Activated naive CD4-positive, alpha-beta T cell treated with anti-CD3 and anti-CD28 coated beads, Interleukin-2, amount 10 ng/mL, durations not matched to agents 7 days and 5 days (primary cell): ENCODE measurements around the gene TNRC6C.
"Not testable (repeated sequence)": the region's sequence is repeated elsewhere in the genome, so short reads cannot be mapped to it uniquely, and the experiment has no call there.

Experiments
- CTCF ChIA-PET: fragments of 350-600 bp; sonication (Branson Sonifier 250); formaldehyde crosslinking; loops from one replicate; lab custom pipeline; 2021; ENCODE audit warnings: antibody characterized with exemption; lab: Charles Lee
- DNase-seq: peaks from one replicate; pipeline ENCODE4 v3.0.0-alpha.2; 2020
- H3K27ac Mint-ChIP-seq: one replicate; pipeline ENCODE4 v1.8.0; 2021; ENCODE audit warnings: mild to moderate bottlenecking, moderate library complexity, mixed read lengths
- H3K27me3 Mint-ChIP-seq: one replicate; pipeline ENCODE4 v1.8.0; 2021; ENCODE audit warnings: mild to moderate bottlenecking, mixed read lengths
- H3K36me3 Mint-ChIP-seq: one replicate; pipeline ENCODE4 v1.8.0; 2021; ENCODE audit warnings: mixed read lengths
- H3K4me1 Mint-ChIP-seq: one replicate; pipeline ENCODE4 v1.8.0; 2021; ENCODE audit warnings: mixed read lengths
- H3K4me3 Mint-ChIP-seq: one replicate; pipeline ENCODE4 v1.8.0; 2021; ENCODE audit warnings: mild to moderate bottlenecking, moderate library complexity, mixed read lengths
- H3K9me3 Mint-ChIP-seq: one replicate; pipeline ENCODE4 v1.8.0; 2021; ENCODE audit warnings: mixed read lengths

The TNRC6C gene

DNA sequence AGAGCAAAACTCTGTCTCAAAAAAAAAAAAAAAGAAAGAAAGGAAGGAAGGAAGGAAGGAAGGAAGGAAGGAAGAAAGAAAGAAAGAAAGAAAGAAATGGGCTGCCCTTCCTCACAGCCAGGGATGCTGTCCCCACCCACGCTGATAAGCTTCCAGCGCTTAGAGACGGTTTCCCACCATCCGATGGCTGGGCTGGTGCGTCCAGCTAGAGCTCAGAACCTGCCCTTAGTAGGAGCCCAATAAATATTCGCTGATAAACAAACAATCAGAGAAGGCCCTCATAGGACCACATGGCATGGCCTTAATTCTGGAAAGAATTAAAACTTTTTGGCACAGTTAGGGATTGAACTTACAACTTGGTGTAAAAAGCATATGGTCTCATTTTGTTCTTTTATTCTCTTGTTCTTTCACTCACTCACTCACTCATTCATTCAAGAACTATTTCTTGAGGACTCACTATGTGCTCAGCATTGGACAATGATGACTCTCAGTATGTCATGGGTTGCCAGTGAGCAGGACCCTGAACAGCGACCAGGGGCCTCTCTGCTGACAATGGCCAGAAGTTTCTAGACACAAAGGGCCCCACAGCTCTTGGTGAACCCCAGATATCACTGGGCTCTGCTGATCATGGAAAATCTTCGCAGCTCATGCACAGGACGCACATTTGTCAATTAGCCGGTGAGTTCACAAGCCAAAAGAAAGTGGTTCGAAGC lies 32.5 kb upstream of the TNRC6C start:
- Mint-ChIP-seq H3K4me1 (peaks cover 16% of the 10 kb centered on the region), H3K4me3 (no peak overlapping the region), H3K27ac (no peak overlapping the region), H3K36me3 (no peaks in the 10 kb centered on the region), H3K9me3 (no peaks in the 10 kb centered on the region), H3K27me3 (peaks cover 59% of the 10 kb centered on the region)
- no peak for DNase-seq
- CTCF ChIA-PET, result no interaction called here

DNA sequence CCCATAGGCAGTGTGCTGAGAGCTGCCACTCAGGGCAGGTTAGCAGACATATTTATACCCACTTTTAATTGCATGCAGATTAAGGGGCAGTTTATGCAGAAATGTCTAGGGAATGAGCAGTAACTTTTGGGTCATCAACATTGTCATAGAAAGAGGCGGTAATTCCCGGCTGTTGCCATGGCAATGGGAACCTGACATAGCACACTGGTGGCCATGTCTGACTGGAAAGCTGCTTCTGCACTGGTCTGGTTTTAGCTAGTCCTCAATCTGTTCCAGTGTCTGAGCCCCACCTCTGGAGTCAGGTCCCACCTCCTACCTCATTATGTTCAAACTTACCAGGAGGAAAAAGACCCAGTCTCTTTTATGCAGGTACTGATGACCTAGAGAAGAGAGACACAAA lies 31.5 kb upstream of the TNRC6C start:
- Mint-ChIP-seq H3K9me3 (no peaks in the 10 kb centered on the region), H3K4me1 (peaks cover 16% of the 10 kb centered on the region), H3K36me3 (no peaks in the 10 kb centered on the region), H3K27ac (no peak overlapping the region), H3K4me3 (no peak overlapping the region), H3K27me3 (peaks cover 65% of the 10 kb centered on the region)
- DNase-seq, result no peak
- CTCF ChIA-PET, result no interaction called here

DNA sequence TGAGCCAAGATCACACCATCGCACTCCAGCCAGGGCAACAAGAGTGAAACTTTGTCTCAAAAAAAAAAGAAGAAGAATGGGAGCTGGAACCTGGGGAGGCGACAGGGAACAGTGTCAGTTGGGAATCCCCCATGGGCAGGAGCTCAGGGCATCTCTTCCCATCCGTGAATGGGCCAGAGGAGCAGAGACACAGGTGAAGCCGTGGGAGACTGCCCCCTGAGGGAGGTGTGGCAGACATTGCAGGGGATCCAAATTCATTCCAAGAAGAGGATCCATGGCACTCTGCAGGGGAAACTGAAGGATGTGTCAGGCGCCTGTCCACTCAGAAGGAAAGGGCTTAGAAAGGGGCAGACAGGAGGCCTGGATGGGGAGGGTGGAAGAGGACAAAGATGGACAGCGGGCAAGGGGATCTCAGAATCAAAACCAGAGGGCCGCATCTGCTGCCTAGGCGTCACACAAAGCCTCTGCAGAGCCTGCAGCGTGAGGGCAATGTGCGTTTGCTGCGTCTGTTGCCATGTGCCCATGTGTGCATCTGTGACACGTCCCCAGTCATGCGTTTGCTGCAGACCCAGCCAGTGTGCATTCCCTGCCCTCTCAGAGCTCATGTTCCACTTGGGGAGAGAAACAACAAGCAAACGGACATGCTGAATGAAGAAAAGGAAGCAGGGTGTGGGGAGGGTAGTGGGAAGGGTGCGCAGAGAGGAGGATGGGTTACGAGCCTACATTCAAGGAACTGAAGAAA lies 30.6 kb upstream of the TNRC6C start:
- no peak for DNase-seq
- H3K36me3 Mint-ChIP-seq, result no peaks in the 10 kb centered on the region
- no peak overlapping the region for H3K27ac Mint-ChIP-seq
- H3K27me3 Mint-ChIP-seq, result peaks cover 68% of the 10 kb centered on the region
- no peak overlapping the region for H3K4me3 Mint-ChIP-seq
- H3K4me1 Mint-ChIP-seq, result peaks cover 16% of the 10 kb centered on the region
- H3K9me3 Mint-ChIP-seq, result no peaks in the 10 kb centered on the region
- CTCF ChIA-PET, result interaction anchor here (0.8 kb wide), 1 partner anchor 85 kb away, joined by 3 read pairs; no protein-coding TSS in a partner anchor

DNA sequence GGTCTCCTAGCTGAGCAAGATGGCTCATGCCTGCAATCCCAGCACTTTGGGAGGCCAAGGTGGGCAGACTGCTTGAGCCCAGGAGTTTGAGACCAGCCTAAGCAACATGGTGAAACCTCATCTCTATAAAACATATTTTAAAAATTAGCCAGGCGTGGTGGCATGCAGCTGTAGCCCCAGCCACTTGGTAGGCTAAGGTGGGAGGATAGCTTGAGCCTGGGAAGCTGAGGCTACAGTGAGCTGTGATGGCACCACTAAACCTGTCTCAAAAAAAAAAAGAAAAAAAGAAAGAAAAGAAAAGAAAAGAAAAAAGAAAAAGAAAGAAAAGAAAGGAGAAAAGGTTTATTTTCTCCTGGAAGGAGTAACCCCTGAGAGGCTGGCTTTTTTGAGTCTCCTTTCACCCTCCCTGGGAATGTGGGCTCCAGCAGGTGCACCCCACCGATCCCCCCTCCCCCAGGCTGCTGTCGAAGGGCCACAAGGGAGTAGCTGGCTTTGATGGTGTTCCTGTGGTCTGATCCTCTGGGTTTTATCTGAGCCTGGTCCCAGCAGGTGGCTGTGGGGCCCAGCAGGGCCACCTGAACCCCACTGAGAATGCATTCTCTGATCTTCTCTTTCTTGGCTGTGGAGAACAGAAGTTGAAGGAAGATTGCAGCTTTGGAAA lies 29.9 kb upstream of the TNRC6C start:
- Mint-ChIP-seq H3K27me3 (peaks cover 69% of the 10 kb centered on the region), H3K36me3 (no peaks in the 10 kb centered on the region), H3K4me3 (no peak overlapping the region), H3K27ac (no peak overlapping the region), H3K9me3 (no peaks in the 10 kb centered on the region), H3K4me1 (peaks cover 16% of the 10 kb centered on the region)
- CTCF ChIA-PET, result interaction anchor here (0.8 kb wide), 1 partner anchor 85 kb away, joined by 3 read pairs; no protein-coding TSS in a partner anchor
- DNase-seq, result no peak

DNA sequence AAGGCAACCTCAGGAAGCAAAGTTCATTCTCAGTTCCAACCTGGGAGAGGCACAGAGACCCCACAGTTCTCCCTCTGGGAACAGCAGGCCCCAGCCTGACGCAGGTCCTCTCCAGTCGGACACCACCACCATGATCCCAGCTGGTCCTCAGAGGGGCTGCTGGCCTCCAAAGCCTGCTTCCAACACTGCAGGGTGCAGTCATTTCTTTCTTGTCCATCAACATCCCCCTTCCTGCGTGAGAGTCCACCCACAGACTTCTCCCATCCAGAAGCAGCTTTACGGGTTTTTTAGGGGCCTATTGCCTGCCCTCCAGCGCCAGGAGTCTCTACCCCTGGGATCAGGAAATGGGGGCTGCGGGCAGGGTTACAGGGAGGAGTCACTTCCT lies 29.3 kb upstream of the TNRC6C start:
- CTCF ChIA-PET, result interaction anchor here (0.8 kb wide), 1 partner anchor 84 kb away, joined by 3 read pairs; no protein-coding TSS in a partner anchor
- Mint-ChIP-seq H3K27me3 (peaks cover 70% of the 10 kb centered on the region), H3K27ac (no peak overlapping the region), H3K9me3 (no peaks in the 10 kb centered on the region), H3K4me3 (no peak overlapping the region), H3K36me3 (no peaks in the 10 kb centered on the region), H3K4me1 (peaks cover 16% of the 10 kb centered on the region)
- no peak for DNase-seq

DNA sequence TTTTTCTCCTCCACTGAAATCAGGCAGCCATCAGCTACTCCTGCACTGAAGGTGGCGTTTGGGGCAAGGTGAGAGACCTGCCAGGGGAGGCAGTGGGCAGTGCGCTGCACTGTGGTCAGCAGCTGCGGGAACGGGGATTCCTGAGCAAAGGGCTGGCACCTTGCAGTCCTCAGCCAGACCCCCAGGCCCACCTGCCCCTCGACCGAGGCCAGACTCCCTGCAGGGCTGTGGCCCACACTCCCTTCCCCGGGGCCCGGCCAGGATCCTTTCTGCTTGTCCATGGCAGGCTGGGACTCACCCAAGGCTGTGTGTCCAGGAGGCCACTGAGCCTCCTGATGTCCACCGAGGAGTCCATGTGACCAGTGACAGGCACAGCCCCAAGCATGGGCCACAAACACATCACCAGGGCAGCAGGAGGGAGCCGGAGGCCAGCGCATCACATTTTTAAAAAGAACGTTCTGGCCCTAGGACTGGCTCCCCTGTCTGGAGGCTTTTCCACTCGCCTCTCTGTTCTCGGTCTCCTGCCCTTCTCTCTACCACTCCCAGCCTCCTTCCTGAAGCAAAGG lies 28.5 kb upstream of the TNRC6C start:
- Mint-ChIP-seq H3K4me1 (peaks cover 19% of the 10 kb centered on the region), H3K27ac (no peak overlapping the region), H3K27me3 (peaks cover 68% of the 10 kb centered on the region), H3K36me3 (no peaks in the 10 kb centered on the region), H3K9me3 (no peaks in the 10 kb centered on the region), H3K4me3 (no peak overlapping the region)
- CTCF ChIA-PET, result no interaction called here
- DNase-seq, result no peak

DNA sequence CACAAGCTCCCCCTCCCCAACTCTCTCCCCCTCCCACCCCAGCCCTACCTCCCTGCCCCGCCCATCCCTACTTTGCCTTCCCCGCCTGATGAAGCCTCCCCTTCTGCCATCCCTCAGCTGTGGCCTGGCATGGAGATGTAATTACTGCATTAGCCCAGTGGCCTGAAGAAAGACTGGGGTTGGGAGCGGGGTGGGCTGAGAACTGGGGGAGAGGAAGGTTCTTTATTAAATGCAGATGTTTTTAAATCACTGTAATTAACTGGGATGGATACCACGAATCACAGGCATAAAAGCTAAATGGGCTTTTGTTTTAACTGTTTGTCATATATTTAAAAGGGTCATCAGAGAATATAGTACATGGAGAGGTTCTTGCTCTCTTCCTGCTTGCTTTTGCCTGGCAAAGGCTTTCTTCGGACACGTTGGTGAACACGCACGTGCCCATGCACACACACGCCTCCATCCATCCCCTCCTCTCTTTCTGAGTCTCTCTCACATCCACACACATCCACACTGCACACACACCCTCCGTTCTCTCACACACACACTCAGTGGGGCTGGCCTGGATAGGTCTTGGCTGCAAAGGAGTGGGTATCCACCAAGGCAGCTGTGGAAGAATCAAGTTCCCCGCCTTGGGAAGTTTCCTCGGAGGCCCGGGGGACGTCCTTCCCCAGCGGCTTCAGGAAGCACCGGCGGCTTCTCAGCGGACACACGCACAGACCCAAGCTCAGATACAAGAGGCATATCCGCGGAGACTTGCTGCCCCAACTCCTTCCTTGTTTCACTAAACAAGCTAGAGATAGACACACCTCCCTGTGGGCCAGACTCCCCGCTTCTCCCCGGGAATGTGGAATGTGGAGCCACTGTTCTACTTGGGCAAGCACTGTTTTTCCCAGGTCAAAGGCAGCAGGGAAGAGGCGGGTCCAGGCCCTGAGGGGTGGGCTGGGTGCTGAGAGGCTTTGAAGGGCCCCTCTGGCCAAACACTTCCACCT lies 27.4 kb upstream of the TNRC6C start:
- CTCF ChIA-PET, result no interaction called here
- Mint-ChIP-seq H3K27me3 (peaks cover 69% of the 10 kb centered on the region), H3K36me3 (no peaks in the 10 kb centered on the region), H3K9me3 (no peaks in the 10 kb centered on the region), H3K4me3 (no peak overlapping the region), H3K4me1 (peaks cover 28% of the 10 kb centered on the region), H3K27ac (no peak overlapping the region)
- no peak for DNase-seq

DNA sequence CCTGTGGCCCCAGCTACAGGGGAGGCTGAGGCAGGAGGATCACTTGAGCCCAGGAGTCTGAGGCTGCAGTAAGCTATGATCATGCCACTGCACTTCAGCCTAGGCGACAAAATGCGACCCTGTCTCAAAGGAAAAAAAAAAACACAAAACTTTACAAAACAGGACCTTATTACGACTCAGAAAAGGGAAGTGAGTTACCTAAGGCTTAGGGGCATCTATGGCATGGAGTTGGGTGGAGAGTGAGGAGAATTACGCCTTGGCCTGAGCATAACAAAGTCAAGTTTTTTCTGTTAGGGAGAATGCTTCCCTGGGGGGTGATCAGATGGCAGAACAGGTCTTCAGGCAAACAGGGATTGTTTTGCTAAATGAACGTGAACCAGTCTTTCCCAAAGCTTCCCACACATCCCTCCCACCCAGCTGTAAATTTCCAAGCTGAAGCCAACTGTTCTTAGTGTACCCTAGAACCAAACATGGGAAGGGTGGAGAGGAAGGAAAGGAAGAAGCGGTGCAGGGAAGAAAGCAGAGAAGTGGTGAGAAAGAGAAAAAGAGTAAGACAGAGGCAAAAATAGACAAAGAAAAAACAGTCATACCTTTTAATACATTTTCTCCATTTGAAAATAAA lies 24.6 kb upstream of the TNRC6C start:
- no peak for DNase-seq
- Mint-ChIP-seq H3K9me3 (no peaks in the 10 kb centered on the region), H3K27me3 (peaks cover 56% of the 10 kb centered on the region), H3K4me3 (no peak overlapping the region), H3K36me3 (no peaks in the 10 kb centered on the region), H3K27ac (no peak overlapping the region), H3K4me1 (peaks cover 21% of the 10 kb centered on the region)
- CTCF ChIA-PET, result no interaction called here

DNA sequence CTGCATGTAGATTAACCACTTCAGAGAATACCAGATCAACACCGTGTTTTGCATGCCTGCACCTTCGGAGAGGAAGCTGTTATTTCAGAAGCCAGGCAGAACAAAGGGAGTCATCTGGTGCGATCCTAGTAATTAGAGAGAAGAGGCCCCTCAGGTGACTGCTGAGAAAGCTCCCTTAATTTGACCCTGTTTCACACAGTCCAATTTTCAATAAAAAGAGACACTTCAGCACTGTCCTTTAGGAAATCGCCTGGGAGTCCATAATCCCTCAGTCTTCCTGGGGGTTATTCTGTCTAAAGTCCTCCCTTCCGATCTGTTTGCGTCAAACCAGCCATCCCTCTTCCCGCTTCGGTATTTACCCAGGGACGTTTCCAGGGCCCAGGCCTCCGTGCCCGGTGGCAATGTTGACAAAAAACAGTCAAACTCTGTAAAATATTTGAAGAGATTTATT lies 23.4 kb upstream of the TNRC6C start:
- H3K36me3 Mint-ChIP-seq, result no peaks in the 10 kb centered on the region
- CTCF ChIA-PET, result no interaction called here
- H3K27ac Mint-ChIP-seq, result no peak overlapping the region
- peaks cover 12% of the 10 kb centered on the region for H3K4me1 Mint-ChIP-seq
- no peak overlapping the region for H3K4me3 Mint-ChIP-seq
- no peaks in the 10 kb centered on the region for H3K9me3 Mint-ChIP-seq
- DNase-seq, result no peak
- peaks cover 50% of the 10 kb centered on the region for H3K27me3 Mint-ChIP-seq

DNA sequence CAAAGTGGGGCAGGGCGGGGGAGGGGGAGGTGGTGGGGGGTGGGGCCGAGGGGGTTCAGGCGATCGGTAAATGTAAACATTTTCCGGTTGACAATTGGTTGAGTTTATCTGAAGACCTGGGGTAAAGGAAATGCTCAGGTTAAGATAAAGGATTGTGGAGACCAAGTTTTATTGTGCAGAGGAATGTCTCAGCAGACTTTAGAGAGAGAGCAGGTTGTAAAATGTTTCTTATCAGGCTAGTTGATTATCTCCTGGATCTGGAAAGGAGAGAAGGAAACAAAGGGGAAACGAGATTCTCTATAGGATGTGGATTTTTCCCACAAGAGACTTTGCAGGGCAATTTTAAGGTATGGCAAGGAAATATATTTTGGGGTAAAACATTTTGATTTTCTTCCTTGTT lies 22.8 kb upstream of the TNRC6C start:
- H3K9me3 Mint-ChIP-seq, H3K4me3 Mint-ChIP-seq, H3K27ac Mint-ChIP-seq, DNase-seq, H3K36me3 Mint-ChIP-seq, CTCF ChIA-PET: not testable (repeated sequence)
- peaks cover 50% of the 10 kb centered on the region for H3K27me3 Mint-ChIP-seq
- peaks cover 12% of the 10 kb centered on the region for H3K4me1 Mint-ChIP-seq

DNA sequence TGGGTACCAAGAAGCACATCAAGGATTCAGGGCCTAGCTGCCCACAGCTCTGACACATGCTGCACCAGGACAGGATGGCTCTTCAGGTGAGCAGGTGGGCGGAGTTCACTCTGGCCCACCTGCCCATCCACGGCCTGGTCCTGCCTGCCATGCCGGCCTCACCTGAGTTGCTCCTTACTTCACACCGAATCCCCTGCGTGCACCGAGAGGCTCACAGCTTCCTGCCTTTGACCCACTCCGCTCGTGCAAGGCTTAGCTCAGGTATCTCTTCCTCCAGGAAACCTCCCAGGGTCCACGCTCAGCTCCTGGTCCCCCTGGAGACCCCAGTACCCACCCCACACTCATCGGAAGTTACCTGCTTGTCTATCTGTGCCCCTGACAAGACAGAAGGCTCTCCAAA lies 21.6 kb upstream of the TNRC6C start:
- Mint-ChIP-seq H3K36me3 (no peaks in the 10 kb centered on the region), H3K4me1 (peaks cover 12% of the 10 kb centered on the region), H3K27ac (no peak overlapping the region), H3K4me3 (no peak overlapping the region), H3K9me3 (no peaks in the 10 kb centered on the region), H3K27me3 (peaks cover 49% of the 10 kb centered on the region)
- DNase-seq, result no peak
- CTCF ChIA-PET, result interaction anchor here (1.1 kb wide), 1 partner anchor 17 kb away, joined by 3 read pairs; no protein-coding TSS in a partner anchor

DNA sequence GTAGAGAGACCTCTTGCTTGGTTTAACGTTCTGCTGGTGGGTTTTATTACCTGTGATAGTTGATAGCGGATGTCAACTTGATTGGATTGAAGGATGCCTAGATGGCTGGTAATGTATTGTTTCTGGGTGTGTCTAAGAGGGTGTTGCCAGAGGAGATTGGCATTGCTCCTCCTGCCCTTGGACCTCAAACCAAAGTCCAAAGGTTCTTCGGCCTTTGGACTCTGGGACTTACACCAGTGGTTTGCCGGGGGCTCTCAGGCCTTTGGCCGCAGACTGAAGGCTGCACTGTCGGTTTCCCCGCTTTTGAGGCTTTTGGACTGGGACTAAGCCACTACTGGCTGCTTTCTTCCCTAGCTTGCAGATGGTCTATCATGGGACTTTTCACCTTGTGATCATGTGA lies 17.5 kb upstream of the TNRC6C start:
- Mint-ChIP-seq H3K4me3 (no peak overlapping the region), H3K27me3 (peaks cover 29% of the 10 kb centered on the region), H3K27ac (no peak overlapping the region), H3K9me3 (no peaks in the 10 kb centered on the region), H3K36me3 (no peaks in the 10 kb centered on the region), H3K4me1 (no peaks in the 10 kb centered on the region)
- DNase-seq, result no peak
- CTCF ChIA-PET, result no interaction called here
